Stimulated activated CD8-positive, alpha-beta memory T cell treated with anti-CD3 and anti-CD28 coated beads, Interleukin-7, amount 100 ng/mL, for 1 hour (primary cell): ENCODE data around the gene SLC35F4.

Experiments
- DNase-seq, 2 donors: peaks; one replicate each; pipeline ENCODE4 v3.0.0-alpha.2; 2020; ENCODE audit warnings: low read depth in 2 of 2

SLC35F4 gene

GRCh38 chr14:57617510-57617909 lies 248.4 kb downstream of the SLC35F4 start:
- DNase-seq: no peak

- DNase-seq: no peak
Measured at GRCh38 chr14:57612946-57613345, 252.9 kb downstream of the SLC35F4 start.

- no peak for DNase-seq
Measured at GRCh38 chr14:57611555-57612075, 254.3 kb downstream of the SLC35F4 start.

GRCh38 chr14:57610631-57611030 lies 255.3 kb downstream of the SLC35F4 start:
- no peak for DNase-seq

GRCh38 chr14:57609192-57610075 lies 256.5 kb downstream of the SLC35F4 start:
- DNase-seq: no peak

- no peak for DNase-seq
Measured at GRCh38 chr14:57607086-57607485, 258.8 kb downstream of the SLC35F4 start.

GRCh38 chr14:57583396-57583795 lies 282.5 kb downstream of the SLC35F4 start:
- no peak for DNase-seq

GRCh38 chr14:57582746-57583145 lies 283.1 kb downstream of the SLC35F4 start:
- no peak for DNase-seq

GRCh38 chr14:57578801-57579200 lies 287.1 kb downstream of the SLC35F4 start:
- no peak for DNase-seq

- no peak for DNase-seq
Measured at GRCh38 chr14:57576498-57576897, 289.4 kb downstream of the SLC35F4 start.

GRCh38 chr14:57575482-57575881 lies 290.4 kb downstream of the SLC35F4 start:
- DNase-seq: no peak

GRCh38 chr14:57574617-57575288 lies 291.1 kb downstream of the SLC35F4 start:
- DNase-seq: no peak

GRCh38 chr14:57573173-57573572 lies 292.7 kb downstream of the SLC35F4 start:
- DNase-seq: no peak

GRCh38 chr14:57568554-57568953 lies 297.3 kb downstream of the SLC35F4 start:
- no peak for DNase-seq

- no peak for DNase-seq
Measured at GRCh38 chr14:57567220-57567619, 298.7 kb downstream of the SLC35F4 start.

GRCh38 chr14:57560681-57561080 lies 305.2 kb downstream of the SLC35F4 start:
- DNase-seq: no peak

- DNase-seq: no peak
Measured at GRCh38 chr14:57559576-57559975, 306.3 kb downstream of the SLC35F4 start.

- DNase-seq: no peak
Measured at GRCh38 chr14:57549765-57550420, 316.0 kb downstream of the SLC35F4 start.

- no peak for DNase-seq
Measured at GRCh38 chr14:57549016-57549564, 316.8 kb downstream of the SLC35F4 start.

- DNase-seq: no peak
Measured at GRCh38 chr14:57547131-57547530, 318.8 kb downstream of the SLC35F4 start.

GRCh38 chr14:57533214-57533613 lies 332.7 kb downstream of the SLC35F4 start:
- no peak for DNase-seq

- DNase-seq: no peak
Measured at GRCh38 chr14:57530571-57530970, 335.3 kb downstream of the SLC35F4 start.
